NCI-H2227 (cell line): ENCODE results near the gene NTN1.
"Not testable (repeated sequence)": the region's sequence is repeated elsewhere in the genome, so short reads cannot be mapped to it uniquely, and the experiment has no call there.

Experiments
- DNase-seq: peaks from one replicate; lab custom pipeline; 2025; ENCODE audit not compliant: unreplicated experiment; lab: John Stamatoyannopoulos, UW

NTN1 gene

GRCh38 chr17:9151091-9151490, 129.8 kb downstream of the NTN1 start:
- DNase-seq = no peak

GRCh38 chr17:9151740-9152139, 130.4 kb downstream of the NTN1 start:
- not testable (repeated sequence) for DNase-seq

GRCh38 chr17:9158544-9159452, 137.5 kb downstream of the NTN1 start:
- no peak for DNase-seq

- DNase-seq = no peak
Observed at GRCh38 chr17:9162275-9162985, 141.1 kb downstream of the NTN1 start.

DNA sequence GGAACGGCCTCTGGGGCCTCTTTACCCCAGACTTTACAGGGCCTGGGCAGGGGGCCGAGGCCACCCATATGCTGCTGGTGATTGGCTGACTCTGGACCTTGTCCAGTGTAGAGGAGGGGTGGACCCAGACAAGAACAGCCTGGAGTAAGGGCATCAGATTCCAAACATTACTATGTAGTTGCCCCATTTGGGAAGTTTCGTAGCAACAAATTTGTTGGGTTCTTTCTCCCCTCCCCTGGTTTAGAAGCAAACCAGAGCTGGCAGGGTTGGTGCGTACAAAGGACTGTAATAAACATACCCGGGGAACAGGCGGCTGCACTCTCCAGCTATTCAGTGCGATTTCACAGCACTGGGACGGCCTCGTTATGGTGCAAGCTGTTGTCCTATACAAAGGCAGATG, 145.5 kb downstream of the NTN1 start:
- DNase-seq = no peak

- no peak for DNase-seq
Observed at GRCh38 chr17:9167379-9167778, 146.1 kb downstream of the NTN1 start.

GRCh38 chr17:9169116-9169515, 147.8 kb downstream of the NTN1 start:
- no peak for DNase-seq

- DNase-seq = no peak
Observed at GRCh38 chr17:9170336-9170735, 149.0 kb downstream of the NTN1 start.

- no peak for DNase-seq
Observed at GRCh38 chr17:9170853-9171252, 149.5 kb downstream of the NTN1 start.

- DNase-seq = no peak
Observed at GRCh38 chr17:9173386-9173983, 152.2 kb downstream of the NTN1 start.

DNA sequence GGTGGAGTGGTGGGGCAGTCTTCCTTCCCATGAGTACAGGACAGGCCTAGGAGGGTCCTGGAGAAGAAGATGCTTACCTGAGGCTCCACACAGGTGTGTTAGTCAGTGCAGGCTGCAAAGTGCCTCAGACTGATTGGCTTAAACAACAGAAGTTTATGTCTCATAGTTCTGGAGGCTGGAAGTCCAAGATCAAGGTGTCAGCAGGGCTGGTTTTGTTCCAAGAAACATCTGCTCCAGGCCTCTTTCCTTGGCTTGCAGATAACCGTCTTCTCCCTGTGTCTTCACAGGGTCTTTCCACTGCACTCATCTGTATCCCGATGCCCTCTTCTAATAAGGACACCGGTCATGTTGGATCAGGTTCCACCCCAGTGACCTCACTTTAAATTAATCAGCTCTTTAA, 153.0 kb downstream of the NTN1 start:
- no peak for DNase-seq

DNA sequence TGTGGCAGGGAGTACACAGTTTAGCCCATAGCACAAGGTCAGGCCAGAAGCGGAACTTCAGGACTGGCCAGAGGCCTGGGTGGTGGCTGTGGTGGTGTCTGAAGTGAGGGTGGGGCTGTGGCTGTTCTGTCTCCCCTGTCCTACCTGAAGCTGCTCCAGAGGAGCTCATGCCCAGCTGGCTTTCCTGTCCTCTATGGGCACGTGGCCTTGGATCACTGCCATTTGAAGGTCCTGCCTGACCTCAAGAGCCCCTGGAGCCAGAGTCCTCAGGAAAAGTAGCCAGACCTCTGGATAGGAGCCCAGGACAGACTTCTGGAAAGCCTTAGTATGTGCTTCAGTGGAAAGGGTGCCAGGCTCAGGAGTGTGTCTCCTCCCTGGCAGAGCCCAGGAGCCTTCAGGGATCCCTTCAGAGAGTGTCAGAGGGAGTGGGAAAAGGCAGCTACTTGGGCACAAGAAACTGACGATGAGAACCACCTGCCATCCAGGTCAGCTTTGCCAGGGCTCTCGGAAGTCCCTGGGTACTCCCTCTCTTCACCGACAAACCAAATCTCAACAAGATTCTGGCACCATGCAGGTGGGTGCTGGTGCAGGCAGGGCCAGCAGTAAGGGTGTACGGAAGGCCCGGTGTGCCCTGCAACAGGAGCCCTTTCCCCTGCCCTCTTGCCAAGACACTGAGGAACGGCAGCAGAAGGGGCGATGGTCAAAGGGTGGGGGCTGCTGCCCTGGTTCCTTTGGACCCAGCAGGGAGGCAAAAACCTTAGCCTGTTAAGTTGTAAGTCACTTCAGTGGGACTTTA, 153.7 kb downstream of the NTN1 start:
- no peak for DNase-seq

DNA sequence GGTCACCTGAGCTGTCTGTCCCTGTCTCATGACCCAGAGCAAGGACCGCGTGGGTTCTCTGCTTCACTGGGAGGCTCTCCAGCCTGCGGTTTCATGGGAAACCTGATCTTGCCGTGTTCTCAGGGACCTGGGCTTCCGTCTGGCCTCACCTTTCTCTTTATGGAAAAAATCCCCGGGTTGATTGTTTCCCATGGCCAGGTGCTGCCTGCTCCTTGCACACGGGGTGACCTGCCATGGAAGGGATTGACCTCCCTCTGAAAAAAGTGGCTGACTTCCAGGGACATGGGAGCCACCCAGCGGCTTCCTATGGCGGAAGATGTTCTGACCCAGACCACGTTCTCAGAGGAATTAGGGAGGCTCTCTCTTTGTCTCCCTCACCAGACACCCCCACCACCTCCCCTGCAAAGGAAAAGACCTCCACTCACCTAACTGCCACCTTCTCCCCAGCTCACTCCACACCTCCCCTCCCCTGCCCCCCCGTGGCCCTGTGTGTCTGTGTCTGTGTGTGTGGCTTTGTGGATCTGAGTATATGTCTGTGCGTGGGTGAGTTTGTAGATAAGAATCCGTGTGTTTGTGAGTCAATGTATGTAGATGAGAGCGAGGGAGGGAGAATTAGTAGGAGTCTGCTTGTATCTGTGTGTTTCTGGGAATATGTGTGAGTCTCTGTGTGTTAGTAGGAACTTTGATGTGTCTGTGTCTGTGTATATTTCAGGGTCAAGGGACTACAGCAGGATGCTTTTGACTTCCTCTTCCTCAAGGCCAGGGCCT, 154.6 kb downstream of the NTN1 start:
- no peak for DNase-seq

DNA sequence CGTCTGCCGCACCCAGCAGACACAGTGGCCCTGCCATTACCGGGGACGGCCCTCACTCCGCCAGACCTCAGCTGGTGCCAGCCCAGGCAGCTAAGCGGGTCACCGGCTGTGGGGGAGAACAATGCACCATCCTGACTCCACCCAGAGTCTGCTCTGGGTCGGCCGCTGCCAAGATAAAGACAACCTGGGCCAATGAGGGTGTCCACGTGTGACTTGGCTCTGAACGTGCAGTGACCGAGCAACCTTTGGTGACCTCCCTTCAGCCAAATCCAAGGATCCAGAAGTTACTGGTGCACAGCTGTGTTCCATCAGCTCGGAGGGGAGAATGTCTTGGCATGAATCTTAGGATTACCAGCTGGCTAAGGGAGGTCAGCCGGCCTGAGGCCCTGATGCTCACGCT, 155.9 kb downstream of the NTN1 start:
- no peak for DNase-seq

DNA sequence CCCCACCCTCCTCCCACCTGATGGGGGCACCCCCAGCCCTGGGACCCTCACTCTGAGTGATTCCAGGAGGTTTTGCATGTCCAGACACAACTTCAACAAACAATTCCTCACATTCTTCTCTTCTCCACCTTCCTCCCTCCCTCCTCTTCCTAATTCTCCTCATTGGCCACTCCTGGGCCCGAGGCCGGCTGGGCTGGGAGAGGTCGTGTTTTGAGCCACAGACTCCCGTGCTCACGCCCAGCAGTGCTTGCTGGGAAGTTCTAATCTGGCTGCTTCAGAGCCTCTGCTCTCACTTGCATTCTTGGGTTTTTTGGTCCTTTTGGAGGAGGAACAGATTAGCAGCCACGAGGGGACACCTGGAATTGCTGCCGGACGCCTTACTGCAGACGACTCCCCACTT, 157.0 kb downstream of the NTN1 start:
- no peak for DNase-seq

DNA sequence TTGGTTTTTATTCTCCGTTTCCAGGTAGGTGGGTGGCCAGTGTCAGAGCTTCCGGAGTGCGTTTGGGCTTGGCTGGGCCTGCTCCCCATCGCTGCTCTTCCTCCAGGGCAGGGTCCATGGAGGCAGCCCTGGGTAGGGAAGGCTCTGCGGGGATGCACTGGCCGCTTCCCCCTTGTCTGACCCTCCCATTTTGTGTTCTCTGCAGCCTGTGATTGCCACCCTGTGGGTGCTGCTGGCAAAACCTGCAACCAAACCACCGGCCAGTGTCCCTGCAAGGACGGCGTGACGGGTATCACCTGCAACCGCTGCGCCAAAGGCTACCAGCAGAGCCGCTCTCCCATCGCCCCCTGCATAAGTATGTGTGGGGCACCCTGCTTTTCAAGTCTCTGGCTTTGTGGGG, 158.3 kb downstream of the NTN1 start:
- no peak for DNase-seq

GRCh38 chr17:9181640-9182039, 160.3 kb downstream of the NTN1 start:
- DNase-seq = no peak

GRCh38 chr17:9183306-9183705, 162.0 kb downstream of the NTN1 start:
- DNase-seq = no peak

GRCh38 chr17:9185142-9185541, 163.8 kb downstream of the NTN1 start:
- DNase-seq = no peak

DNA sequence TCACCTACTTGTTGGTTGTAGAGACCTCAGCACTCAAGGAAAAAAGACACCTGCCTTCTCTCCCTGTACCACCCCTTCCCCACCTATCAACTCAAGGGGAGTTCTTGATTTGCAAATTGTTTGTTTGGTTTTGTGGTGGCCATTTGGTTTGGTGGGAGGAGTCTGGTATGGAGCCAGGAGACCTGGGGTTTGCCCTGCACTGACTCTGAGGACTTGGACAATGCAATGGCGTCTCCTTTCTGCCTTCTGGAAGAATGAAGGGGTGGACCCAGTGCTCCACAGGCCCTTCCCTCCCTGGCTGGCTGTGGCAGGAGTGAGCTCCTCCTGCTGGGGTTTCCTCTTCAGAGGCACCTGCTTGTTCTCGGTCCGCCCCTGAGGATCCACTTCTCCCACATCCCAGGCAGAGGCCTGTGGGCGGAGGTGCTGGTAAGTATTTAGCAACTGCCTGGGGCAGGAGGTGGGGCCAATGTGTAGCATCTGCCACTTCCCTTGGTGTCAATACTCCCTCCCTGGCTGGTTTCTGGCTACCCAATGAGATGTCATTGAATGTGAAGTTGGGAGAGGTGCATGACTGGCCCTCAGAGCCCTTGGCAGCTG, 164.5 kb downstream of the NTN1 start:
- no peak for DNase-seq
